ENCODE measurements around the gene NTM. TPM values are rescaled to one million over a fixed set of nuclear protein-coding genes. Genes with fewer than 3 reads are reported as not detected.

NTM gene
- total and polyA plus RNA-seq, 10 donors: 0.13 to 1.6 (median 0.67) TPM

GRCh38 chr11:131987703-131988102 is 617.3 kb downstream of the NTM start:
- no peak overlapping the region for H3K4me3 ChIP-seq
- H3K27me3 ChIP-seq (replicated peaks in 1 of 7): no peaks in the 10 kb centered on the region
- H3K4me1 ChIP-seq: no peaks in the 10 kb centered on the region
- intact Hi-C loops (cut with DNase I; ENCODE audit: low total_unique reads): no loop called here
- TF ChIP-seq POLR2A (IDR thresholded peaks at IDR 0.05): no peak
- 83 to 94% (median 85%) methylated on average over 2 of the region's 2 CpGs for WGBS, 5 donors
- peaks cover 0 to 15% (median 6%) of the 10 kb centered on the region in 8 donors for H3K9me3 ChIP-seq
- no peak for DNase-seq
- H3K27ac ChIP-seq: no peak overlapping the region
- no peaks in the 10 kb centered on the region for H3K36me3 ChIP-seq

- TF ChIP-seq POLR2AphosphoS5 (IDR thresholded peaks at IDR 0.05) (no peak), POLR2A (IDR thresholded peaks at IDR 0.05) (no peak), CTCF (IDR thresholded peaks at IDR 0.05 in 8 of 11, conservative IDR thresholded peaks at IDR 0.05 in 3 of 11) (no peak)
- H3K36me3 ChIP-seq: no peaks in the 10 kb centered on the region
- DNase-seq: no peak
- no peaks in the 10 kb centered on the region for H3K27me3 ChIP-seq (replicated peaks in 1 of 7)
- H3K4me3 ChIP-seq: no peak overlapping the region
- WGBS, 5 donors: 80 to 94% (median 83%) methylated on average over 2 of the region's 2 CpGs
- no peaks in the 10 kb centered on the region for H3K4me1 ChIP-seq
- intact Hi-C loops (cut with DNase I; ENCODE audit: low total_unique reads): no loop called here
- peaks cover 3 to 27% (median 20%) of the 10 kb centered on the region in 8 donors for H3K9me3 ChIP-seq
- H3K27ac ChIP-seq: no peak overlapping the region
Observed at GRCh38 chr11:131991606-131992005, 621.2 kb downstream of the NTM start.

GRCh38 chr11:131993246-131993645 is 622.8 kb downstream of the NTM start:
- no peak overlapping the region for H3K4me3 ChIP-seq
- no peaks in the 10 kb centered on the region for H3K36me3 ChIP-seq
- H3K27me3 ChIP-seq (replicated peaks in 1 of 7): no peaks in the 10 kb centered on the region
- peaks cover 5 to 38% (median 27%) of the 10 kb centered on the region in 8 donors for H3K9me3 ChIP-seq
- intact Hi-C loops (cut with DNase I; ENCODE audit: low total_unique reads): no loop called here
- no peaks in the 10 kb centered on the region for H3K4me1 ChIP-seq
- DNase-seq: no peak
- 72 to 87% (median 75%) methylated on average over 2 of the region's 2 CpGs for WGBS, 5 donors
- H3K27ac ChIP-seq: no peak overlapping the region
- no peak for TF ChIP-seq CTCF (IDR thresholded peaks at IDR 0.05 in 8 of 11, conservative IDR thresholded peaks at IDR 0.05 in 3 of 11)
- no peak for TF ChIP-seq POLR2A (IDR thresholded peaks at IDR 0.05)
- TF ChIP-seq POLR2AphosphoS5 (IDR thresholded peaks at IDR 0.05): no peak

- Histone ChIP-seq H3K4me3 (no peak overlapping the region), H3K36me3 (no peaks in the 10 kb centered on the region), H3K27ac (no peak overlapping the region), H3K9me3 (peaks cover 5 to 40% (median 27%) of the 10 kb centered on the region in 8 donors), H3K4me1 (no peaks in the 10 kb centered on the region), H3K27me3 (replicated peaks in 1 of 7) (no peaks in the 10 kb centered on the region)
- no peak for DNase-seq
- WGBS, 5 donors: 33 to 39% (median 36%) methylated on average over 4 to 5 of the region's 5 CpGs
- TF ChIP-seq CTCF (IDR thresholded peaks at IDR 0.05 in 8 of 11, conservative IDR thresholded peaks at IDR 0.05 in 3 of 11): no peak
- TF ChIP-seq POLR2A (IDR thresholded peaks at IDR 0.05): no peak
- no peak for TF ChIP-seq POLR2AphosphoS5 (IDR thresholded peaks at IDR 0.05)
- intact Hi-C loops (cut with DNase I; ENCODE audit: low total_unique reads): no loop called here
Observed at GRCh38 chr11:131998020-131998419, 627.6 kb downstream of the NTM start.

- intact Hi-C loops (cut with DNase I; ENCODE audit: low total_unique reads): no loop called here
- Histone ChIP-seq H3K36me3 (no peaks in the 10 kb centered on the region), H3K4me1 (no peaks in the 10 kb centered on the region), H3K27ac (no peak overlapping the region), H3K27me3 (replicated peaks in 1 of 7) (no peaks in the 10 kb centered on the region), H3K4me3 (no peak overlapping the region), H3K9me3 (peaks cover 5 to 39% (median 27%) of the 10 kb centered on the region in 8 donors)
- WGBS, 5 donors: 33 to 44% (median 37%) methylated on average over 6 of the region's 6 CpGs
- TF ChIP-seq CTCF (IDR thresholded peaks at IDR 0.05 in 8 of 11, conservative IDR thresholded peaks at IDR 0.05 in 3 of 11) (no peak), POLR2A (IDR thresholded peaks at IDR 0.05) (no peak), POLR2AphosphoS5 (IDR thresholded peaks at IDR 0.05) (no peak)
- DNase-seq: no peak
Observed at GRCh38 chr11:131999084-131999483, 628.7 kb downstream of the NTM start.

Measured in spleen (tissue), 11 donors.